GDM1 (cell line): Measurements from ENCODE around the gene CYBC1.

Source experiments
- DNase-seq: peaks from one replicate; lab custom pipeline; 2025; lab: John Stamatoyannopoulos, UW

Gene CYBC1

DNA sequence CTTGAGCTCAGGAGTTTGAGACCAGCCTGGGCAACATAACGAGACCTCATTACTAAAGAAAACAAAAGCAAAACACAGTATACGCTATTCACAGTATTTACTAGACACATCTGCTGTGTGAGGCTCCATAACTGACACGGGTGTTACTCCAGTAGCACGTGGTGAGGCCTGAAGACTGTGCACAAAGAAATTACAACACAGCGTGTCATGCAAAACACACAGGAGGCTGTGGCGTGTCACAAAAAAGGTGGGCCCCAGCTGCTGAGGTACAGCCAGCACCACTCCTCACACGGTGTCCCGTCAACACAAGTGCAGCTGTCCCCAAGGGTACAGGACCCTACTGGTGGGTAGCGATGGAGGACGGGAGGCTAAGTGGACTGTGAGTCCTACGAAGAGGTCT is 2.7 kb downstream of the CYBC1 start:
- DNase-seq: no peak

DNA sequence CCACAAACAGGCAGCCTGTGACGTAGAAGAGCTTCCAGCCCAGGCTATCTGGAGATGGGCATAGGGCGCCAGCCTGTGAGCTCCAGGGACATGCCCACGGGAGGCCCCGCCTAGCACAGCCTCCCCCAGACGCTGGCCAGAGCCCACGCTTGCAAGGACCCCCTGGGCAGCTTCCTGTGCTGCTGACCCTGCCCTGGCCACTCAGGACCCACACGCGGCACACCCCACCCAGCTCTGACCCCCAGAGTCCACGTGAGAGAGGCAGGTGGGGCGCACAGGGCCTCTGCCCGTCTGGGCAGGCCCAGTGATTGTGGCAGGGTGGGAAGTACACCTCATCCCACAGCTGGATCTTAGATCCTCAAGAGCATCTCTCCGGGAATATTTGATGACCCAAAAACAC is 3.9 kb downstream of the CYBC1 start:
- DNase-seq: no peak

DNA sequence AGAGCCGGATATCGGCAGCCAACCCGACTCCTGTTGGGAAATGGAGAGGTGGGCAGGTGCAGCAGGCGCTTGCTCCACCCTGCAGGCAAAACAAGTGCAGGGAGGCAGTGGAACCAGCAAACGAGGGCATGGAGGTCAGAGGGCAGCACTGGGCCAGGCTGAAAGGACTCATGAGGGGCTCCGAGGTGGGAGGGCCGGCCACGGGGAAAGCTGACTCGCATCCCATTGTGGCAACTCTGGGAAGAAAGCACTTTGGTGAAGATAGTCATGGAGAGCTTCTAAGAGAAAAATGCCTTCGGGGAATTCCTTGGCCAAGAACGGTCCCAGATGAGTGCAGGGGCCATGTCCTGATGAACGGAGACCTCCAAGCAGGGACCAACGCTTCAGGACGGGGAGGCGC is 4.4 kb downstream of the CYBC1 start:
- no peak for DNase-seq

DNA sequence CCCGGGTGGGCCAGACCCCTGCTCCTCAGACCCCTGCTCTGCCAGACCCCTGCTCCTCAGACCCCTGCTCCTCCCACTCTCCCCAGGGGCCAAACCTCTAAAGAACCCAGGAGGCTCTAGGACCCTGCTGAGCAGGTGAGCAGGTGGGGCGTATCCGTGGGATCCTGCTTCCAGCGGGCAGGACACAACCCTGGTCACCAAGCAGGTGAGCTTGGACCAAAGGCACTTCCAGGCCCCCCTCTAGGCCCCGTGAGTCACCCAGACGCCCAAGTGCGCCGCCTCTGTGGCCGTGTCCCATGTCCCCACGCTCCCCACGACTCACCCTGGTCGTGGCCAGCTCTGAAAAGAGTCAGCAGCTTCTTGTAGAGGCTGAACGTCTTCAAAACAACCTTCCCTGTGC is 5.0 kb downstream of the CYBC1 start:
- no peak for DNase-seq

DNA sequence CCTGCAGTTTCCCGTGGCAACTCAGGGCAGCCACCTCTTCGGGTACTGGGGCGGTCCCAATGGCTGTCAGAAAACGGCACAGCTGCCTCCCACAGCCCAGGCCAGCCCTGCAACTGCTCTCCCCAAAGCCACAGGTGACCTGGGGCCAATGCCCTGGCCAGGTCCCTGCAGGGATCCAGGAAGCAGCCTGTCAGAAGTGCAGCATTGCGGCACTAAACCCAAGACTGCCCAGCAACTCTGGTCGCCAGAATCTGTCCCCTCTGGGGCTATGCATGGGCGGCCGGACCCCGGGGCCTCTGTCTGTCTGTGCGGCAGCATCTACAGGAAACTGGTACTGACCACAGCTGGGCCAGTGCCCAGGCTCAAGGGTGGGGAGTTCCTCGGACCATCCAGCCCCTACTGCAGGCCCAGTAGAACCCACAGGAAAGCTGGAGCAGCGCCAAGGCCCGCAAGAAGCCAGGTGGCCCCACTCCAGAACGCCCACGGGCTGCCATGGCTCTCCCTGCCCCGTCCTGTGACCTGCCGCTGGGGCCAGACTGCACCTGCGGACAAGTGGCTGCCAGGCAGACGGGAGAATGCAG is 5.5 kb downstream of the CYBC1 start:
- no peak for DNase-seq

DNA sequence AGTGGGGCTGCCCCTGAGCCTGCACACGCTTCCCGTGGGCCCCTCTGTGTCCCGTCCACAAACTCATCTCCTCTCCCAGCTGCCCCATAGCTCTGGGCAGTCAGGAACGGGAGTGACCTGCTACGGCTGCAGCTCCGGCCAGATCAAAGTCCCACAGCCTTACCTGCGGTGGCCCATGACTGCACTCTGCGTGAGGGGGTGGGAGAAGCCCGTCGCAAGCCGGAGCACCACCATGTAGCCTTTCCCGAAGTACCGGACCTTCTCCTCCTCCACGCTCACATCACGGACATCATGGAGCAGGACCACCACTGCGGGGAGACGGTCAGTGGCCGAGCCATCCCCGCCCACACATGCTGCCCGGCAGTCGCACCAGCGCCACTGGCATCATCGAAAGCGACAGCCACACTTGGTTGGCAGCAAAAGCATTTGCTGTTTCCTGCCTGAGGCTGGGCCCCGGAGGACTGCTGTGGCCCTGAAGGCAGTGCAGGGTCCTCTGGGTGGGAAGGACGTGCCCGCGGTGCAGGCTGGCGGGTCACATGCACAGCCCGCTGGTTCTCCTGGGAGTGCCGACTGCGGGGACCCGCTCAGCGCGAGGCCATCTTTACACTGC is 6.2 kb downstream of the CYBC1 start:
- DNase-seq: no peak

DNA sequence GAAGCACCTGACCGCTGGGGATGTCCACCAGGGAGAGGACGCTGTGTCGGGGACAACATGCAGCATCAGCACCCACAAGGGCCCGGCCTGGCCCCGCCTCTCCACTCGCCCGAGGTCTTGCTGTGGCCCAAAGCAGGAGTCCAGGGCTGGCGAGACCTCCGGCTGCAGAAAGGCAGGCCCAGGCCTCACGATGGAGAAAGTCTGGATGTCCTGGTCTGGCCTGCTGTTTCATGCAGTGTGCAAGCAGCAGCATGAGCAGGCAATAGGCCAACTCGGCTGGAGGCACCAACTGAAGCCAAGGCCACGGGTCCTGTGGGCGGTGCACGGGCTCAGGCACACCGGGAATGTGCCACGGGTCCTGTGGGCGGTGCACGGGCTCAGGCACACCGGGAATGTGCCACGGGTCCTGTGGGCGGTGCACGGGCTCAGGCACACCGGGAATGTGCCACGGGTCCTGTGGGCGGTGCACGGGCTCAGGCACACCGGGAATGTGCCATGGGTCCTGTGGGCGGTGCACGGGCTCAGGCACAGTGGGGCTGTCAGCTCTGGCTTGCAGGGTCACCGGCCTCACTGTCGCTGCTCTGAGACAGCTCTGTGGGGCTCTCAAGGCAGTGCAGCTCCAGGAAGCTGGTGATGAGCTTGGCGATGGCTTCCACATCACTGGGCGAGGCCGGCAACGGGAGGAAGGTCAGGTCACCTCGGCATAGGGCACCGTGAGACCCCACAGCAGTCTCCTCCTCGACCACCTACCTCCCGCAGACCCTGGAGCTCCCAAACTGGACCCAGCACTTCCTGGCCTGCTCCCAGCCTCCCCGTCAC is 6.9 kb downstream of the CYBC1 start:
- no peak for DNase-seq

DNA sequence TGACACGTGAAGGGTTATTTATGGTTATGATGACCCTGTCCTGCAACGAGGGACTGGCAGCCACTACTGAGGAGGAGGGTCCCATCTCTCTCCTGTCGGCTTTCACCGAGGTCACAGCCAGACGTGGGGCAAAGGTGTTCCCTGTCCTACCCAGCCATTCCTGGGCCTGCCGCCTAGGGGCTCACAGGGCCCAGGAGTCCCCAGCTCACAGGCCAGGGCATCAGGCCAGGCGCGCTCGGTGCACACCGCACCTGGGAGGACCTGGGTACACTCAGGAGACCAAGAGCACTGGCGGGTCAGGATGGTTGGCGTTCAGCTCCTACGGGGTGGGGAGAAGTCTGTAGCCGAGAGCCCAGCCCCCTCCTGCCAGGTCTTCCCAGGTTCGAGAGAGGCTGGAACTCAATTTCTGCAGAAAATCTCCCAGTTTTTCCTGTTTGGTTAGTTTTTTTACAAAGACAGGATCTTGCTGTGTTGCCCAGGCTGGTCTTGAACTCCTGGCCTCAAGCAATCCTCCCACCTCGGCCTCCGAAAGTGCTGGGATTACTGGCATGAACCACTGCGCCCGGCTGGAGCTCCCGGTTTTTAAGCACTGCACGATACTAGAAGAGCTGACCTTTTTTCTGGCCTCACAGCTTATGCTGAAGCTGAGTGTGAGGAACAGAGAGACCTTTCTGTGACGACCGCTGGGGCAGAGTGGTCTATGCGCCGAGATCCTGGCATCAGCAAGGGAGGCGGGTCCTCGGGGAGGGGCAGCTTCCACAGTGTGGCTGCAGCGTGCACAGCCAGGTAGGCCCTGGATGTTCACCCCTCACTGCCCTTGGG is 7.7 kb downstream of the CYBC1 start:
- no peak for DNase-seq

DNA sequence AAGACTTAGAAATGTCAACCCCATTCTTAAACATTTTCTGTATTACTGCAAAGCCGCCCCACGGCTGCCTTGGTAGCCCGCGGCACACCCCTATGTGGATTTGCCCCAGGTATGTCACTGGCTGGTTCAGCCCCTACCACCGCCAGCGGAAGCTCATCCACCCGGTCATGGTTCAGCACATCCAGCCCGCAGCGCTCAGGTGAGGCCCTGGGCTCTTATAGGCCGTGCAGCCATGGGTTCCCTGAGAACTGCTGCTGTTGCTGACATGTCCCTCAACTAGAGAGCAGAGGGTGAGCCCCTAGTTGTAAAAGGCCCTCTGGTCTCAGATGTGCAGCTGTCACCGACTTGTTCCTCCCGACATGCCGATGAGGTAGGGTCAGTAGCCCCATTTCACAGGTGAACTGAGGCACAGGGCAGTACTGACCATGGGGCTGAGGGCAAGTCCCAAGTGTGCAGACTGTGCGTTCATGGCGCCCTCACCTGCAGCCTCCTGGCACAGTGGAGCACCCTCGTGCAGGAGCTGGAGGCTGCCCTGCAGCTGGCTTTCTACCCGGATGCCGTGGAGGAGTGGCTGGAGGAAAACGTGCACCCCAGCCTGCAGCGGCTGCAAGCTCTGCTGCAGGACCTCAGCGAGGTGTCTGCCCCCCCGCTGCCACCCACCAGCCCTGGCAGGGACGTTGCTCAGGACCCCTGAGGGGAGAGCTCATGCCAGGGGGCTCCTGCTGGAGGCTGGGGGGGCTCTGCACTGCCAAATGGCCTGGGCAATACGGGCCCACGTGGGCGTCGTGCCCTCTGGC is 8.7 kb downstream of the CYBC1 start:
- no peak for DNase-seq

DNA sequence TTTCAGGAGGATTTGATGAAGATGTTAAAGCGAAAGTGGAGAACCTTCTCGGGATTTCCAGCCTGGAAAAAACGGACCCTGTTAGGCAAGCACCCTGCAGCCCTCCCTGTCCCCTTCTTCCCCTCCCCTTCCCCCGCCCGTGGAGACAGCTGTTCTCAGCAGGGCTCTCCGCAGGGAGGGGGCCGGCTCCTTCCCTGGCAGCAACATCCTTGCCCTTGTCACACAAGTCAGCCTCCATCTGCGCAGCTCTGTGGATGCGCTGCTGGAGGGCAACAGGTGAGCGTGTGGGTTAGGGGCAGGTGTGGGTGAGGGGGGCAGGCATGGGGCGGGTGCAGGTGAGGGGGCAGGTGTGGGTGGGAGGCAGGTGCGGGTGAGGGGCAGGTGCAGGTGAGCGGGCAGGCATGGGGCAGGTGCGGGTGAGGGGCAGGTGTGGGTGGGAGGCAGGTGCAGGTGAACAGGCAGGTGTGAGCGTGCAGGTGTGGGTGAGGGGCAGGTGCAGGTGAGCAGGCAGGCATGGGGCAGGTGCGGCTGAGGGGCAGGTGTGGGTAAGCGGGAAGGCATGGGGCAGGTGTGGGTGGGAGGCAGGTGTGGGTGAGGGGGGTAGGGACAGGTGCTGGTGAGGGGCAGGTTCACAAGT is 9.4 kb downstream of the CYBC1 start:
- no peak for DNase-seq

DNA sequence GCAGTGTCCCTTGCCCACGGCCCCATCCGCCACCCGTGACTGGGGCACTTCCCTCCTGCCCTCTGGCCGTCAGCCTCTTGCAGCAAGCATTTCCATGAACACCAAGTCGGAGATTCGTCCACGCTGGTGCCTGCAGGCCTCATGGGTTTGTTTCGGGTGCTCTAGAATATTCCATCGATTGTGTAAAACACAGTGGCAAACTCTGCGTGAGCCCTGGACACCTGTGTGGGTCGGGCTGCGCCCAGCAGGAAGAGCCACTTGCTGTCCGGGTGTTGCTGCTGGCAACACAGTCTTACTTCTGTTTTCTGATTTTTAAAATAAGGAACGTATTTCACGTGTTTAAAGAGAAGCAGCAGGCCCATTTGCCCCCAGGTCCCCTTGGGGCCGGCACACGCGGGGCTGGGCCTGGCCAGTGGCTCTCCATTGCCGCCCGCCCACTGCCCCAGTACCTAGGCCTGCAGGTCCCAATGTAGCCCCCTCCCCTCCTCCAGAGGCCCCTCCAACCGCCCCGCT is 10.0 kb downstream of the CYBC1 start:
- no peak for DNase-seq

DNA sequence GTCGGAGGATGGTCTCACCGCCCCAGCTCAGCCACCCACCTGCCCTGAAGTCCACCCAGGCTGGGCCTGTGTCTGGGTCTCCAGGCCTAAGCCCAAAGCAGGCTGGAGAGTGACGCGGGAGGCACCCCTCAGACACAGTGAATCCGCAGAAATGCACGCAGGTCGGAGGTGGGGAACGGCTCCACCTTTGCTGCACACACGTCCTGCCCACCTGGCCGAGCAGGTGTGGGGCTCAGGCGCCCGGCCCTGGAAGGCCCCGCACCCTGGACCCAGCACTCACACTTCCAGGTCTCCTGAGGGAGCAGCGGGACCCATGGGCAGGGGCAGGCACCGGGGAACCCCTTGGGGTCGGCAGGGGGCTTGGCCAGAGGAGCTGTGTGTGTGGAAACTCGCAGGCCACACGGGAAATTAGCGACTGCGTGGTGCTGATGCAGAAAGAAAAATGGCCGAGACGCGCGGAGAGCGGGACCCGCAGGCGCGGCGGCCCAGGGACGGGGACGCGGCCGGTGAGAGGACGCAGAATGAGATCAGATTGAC is 10.7 kb downstream of the CYBC1 start:
- no peak for DNase-seq

DNA sequence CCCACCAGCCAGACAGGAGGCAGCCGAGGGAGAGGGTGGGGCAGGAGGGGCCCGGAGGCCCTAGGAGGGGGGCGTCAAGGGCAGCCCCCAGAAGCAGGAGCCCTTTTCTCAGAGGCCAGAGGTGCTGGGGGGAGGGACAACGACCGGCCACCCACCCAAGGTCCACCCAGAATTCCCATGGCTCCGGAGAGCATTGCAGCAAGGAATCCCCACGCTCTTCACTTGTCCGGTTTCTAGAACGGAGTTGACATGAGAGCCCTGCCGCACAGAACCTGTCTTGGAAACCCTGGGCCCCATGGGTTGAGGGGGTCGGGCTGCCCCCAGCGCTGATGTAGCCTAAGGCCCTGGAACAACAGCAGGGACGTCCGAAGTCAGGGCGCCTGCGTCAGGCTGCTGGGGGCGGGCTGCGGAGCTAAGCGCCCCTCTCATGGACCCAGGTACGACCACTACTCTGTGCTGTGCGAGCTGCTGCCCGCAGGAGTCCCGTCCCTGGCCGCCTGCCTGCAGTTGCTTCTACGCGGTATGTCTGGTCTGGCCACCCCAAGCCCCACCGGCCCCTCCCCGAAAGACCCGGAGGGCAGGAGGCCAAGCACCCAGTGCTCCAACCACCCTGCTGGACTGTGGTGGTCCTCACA is 11.2 kb downstream of the CYBC1 start:
- DNase-seq: no peak

DNA sequence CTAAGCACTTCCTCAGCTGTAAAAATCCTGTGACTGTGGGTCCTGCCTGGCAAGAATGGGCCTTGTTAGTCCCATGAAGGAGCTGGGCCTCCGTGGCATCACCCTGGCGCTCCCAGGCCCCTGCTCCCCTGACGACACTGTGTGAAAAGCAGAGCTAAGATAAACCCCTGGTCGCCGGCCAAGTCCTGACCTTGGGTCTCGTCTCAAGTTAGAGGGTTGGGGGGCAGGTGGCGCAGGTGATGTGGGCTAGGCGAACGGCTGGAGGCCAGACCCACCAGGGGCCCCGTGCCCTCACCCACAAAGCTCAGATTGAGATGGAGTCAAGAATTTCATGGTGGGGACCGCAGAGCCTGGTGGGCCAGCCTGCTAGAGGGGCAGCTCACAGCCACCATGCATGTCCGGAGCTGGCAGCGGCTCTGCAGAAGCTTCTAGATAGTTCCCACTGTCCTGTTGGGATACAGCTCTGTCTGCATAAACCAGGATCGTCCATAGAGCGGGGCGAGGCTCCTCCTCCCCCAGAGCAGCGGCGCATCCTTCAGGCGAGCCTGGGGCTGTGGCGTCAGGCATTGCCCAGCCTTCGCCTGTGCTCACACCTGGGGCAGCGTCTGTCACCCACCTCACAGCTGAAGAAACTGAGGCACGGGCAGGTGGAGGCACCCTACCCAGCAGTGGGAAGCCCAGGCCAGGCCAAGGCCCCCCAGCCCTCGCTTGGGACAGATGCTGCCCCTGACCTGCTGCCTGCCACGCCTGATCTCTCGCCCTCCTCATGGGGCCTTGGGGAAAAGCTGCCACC is 12.0 kb downstream of the CYBC1 start:
- no peak for DNase-seq

DNA sequence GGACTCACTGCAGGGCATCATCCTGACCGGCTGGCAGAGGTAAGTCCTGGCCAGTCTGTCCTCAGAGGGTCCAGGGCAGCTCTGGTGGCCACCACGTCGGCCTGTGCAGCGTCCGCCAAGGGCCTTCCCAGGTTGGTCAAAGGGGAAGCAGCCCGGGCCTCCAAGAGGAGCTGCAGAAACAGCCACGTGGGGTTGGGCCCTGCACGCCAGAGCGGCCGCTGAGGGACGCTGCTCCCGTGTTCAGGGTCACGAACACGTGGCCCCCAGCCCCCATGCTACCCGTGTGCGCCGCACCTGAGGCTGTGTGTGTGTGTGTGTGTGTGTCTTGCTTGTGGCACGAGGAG is 13.3 kb downstream of the CYBC1 start:
- DNase-seq: no peak

DNA sequence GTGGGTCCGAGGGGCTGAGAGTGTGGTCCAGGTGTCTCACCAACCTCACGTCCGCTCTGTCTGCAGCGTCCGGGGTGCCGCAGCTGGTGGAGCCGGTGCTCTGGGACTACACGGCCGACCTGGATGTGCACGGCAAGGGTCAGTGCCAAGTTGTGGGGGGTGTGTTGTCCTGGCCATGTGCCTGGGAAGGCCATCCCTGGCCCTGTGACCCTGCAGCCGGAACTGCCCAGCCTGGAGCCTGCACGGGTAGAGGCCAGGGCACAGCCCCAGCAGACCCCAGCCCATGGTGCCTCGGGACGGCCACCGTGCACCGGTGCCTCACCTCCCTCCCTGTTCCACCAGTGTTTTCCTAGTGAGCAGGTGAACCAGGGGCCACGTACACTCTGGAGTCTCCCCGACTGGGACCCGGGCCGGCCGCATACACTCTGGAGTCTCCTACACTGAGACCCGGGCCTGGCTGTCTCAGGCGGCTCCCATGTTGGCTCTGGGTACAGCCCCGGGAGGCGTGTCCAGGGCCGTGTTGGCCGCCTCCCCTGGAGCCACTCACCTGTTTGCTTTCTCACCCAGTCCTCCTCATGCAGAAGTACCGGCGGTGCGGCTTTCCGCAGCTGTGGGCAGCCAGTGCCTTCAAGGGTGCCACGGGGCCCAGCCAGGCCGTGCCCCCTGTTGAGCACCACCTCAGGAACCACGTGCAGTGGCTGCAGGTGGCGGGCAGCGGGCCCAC is 13.8 kb downstream of the CYBC1 start:
- DNase-seq: no peak

DNA sequence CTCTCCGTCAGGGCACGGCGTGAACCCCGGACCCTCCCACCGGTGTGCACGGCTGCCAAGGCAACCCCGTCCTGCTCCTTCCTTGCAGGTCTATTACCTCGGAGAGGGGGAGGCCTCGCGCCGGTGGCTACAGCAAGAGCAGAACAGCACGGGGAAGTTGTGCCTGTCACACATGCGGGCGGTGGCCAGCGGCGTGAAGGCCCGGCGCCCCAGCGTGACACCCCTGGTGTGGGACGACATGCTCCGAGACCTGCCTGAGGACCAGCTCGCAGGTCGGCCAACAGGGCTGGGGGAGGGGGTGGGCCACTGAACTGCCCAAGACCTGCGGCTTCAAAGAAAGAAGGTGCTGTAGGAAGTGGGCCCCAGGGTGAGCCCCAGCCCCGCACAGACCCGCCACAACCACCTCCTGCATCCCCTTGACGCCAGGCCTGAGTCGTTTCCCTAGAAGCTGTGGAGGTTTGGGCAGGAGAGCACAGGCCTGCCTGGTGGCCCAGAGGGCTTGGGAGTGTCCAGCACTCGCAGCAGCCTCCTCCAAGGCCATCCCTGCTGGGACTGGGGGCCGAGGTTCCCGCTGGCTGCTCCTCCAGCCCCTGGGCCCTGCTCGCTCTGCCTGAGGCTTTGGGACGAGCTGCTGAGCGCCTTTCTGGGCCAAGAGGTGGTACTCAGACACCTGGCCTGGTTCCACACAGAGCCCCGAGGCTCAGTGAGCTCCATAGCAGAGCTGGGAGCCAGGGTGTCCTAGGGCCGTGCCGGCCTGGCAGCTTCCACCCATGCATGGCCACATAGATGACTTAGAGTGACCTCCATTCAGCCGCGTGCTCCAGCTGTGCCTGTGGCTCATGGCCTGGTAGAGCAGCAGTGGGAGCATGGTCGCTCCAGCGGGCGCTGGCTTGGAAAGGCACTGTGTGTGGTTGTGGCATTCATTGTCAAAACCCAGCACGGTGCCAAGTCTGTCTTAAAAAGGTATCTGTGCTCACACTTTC is 14.7 kb downstream of the CYBC1 start:
- no peak for DNase-seq

DNA sequence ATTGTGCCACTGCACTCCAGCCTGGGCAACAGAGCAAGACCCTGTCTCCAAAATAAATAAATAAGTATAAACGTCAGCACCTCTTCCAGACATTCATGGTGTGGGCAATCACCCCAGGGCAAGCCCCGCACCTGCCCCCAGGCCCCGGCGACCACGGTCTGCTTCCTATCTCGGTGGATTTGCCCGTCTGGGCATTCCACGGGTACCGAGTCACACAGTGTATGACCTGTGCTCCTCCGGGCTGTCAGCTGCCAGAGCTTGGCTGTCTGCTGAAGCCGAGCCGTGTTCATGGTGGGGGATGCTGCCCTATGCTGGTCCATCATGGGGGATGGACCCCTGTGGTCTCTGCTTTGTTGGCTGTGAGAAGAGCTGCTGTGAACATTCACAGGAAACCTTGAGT is 15.4 kb downstream of the CYBC1 start:
- DNase-seq: no peak
